ENCODE data around the gene BBS1.
A peak's percentile ranks its signal among the peaks of the same experiment; 100 is the strongest.

Gene BBS1

GRCh38 chr11:66477263-66478201 is 32.9 kb upstream of the BBS1 start:
- no peak for DNase-seq

DNA sequence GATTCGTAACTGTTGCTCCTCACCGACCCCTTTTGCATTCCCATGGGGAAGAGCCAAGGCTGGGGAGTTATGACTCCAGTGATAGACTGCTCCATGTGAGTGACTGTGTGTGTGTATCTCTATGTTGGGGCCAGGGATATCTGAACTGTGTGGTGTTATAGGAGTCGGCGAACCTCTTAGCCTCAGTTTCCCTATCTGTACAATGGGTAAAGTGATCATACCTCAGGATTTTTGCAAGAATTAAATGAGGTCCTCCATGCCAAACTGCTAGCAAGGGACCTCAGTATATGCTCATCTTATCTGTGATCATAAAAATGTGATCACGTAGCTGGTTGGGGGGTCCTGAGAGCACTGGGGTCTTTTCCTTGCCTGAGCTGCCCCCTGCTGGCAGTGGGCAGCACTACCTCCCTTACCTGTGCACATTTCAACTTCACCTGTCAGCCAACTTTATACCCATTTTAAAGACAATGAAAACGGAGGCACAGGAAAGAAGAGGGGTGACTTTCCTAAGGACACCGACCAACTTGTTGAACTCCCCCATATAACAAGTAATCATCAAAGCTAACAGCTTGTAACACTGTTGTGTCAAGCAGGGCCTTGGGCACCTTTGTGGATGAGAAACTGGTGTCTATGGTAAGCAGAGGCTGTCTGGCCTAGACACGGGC is 31.6 kb upstream of the BBS1 start:
- DNase-seq = peak; percentile 25 to 49

GRCh38 chr11:66479394-66480116 is 30.9 kb upstream of the BBS1 start:
- no peak for DNase-seq

DNA sequence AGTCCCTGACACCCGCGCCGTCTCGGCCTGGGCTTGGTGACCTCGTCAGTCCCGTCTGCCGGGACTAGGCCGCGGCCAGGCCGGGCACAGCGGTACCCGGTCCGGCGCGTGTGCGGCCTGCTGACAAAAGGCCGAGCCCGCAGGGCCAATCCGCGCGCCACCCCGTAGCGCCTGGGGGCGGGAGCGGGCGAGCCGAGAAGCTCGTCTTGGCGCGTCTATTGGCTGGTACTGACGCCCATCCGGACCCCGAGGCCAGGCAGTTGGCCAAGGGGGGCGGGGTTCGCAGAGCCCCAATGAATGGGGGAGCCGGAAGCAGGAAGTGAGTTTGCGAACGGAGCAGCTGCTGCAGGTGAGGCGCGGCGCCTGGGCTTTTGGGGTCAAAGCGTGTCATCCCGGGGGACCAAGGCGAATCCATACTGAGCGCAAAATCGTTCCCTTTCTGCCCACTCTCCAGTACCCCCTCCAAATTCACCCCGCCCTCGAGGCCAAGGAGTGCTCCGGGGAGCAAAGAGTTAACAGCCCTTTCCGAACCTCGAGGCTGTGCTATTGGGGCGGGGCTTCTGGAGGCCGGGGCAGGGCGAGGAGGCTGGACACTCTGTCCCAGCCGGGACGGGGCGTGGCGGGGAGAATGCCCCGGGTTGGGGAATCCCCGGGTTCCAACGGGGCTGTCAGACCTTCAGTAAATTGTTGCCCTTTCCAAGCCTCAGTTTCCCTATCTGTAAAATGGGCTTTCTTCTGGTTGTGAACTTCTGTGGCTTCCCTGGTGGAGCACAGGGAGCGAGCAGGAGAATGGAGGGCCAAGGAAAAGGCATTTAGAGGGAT is 30.1 kb upstream of the BBS1 start, which contains the start of gene DPP3:
Gene DPP3, plus strand, starts transcription at position 318 of the 822 bp plus-strand sequence. CDS start 1,767 bp downstream, outside the sequence.
- DNase-seq = peak; percentile 95

- no peak for DNase-seq
Measured at GRCh38 chr11:66484806-66485380, 25.5 kb upstream of the BBS1 start.

DNA sequence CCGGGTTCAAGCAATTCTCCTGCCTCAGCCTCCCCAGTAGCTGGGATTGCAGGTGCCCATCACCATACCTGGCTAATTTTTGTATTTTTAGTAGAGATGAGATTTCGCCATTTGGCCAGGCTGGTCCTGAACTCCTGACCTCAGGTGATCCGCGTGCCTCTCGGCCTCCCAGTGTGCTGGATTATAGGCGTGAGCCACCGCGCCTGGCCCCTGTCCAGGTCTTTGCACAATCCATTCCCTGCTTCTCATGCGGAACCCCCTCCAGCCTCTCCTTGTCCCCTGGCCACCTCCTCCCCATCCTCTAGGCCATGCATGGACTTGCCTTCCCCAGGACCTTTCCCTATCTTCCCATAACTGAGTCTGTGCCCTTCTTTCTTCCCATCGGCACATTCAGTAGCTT is 21.5 kb upstream of the BBS1 start:
- DNase-seq = no peak

- DNase-seq = no peak
Measured at GRCh38 chr11:66489636-66490035, 20.8 kb upstream of the BBS1 start.

GRCh38 chr11:66491315-66491935 is 19.0 kb upstream of the BBS1 start:
- no peak for DNase-seq

GRCh38 chr11:66492161-66492865 is 18.1 kb upstream of the BBS1 start:
- DNase-seq = no peak

- no peak for DNase-seq
Measured at GRCh38 chr11:66493130-66493529, 17.3 kb upstream of the BBS1 start.

DNA sequence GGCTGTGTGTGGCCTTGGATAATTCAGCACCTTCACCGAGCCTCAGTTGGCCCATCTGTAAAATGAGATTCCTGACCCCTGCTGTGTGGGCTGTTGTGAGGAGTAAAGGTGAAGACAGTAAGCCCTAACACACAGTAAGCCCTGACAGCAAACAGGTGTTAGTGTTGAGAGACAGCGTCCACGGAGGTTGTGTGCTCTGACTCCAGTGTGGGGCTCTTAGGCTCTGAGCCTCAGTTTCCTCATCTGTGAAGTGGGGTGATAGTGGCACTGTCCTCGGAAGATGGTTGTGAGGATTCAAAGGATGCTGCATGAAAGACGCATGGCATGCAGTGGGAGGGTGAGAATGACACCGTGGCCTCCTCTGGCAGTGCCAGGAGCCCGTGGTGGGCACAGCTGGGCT is 16.0 kb upstream of the BBS1 start:
- DNase-seq = no peak

DNA sequence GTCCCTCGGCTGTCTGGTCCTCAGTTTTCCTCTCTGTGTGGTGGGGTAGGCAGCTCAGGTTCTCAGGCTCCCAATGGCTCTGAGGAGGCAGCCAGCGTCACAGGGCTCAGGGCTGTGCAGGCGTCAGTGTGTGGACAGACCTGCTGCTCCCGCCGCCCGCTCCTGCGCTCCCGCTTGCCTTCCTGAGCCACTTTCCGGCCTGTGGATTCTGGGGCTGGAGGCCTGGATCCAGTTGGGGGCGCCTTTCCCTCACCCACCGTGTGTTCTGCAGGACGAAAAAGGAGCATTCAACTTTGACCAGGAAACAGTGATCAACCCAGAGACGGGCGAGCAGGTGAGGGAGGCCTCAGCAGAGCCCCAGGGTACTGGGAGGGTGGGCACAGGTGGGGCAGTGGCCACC is 15.5 kb upstream of the BBS1 start:
- no peak for DNase-seq

DNA sequence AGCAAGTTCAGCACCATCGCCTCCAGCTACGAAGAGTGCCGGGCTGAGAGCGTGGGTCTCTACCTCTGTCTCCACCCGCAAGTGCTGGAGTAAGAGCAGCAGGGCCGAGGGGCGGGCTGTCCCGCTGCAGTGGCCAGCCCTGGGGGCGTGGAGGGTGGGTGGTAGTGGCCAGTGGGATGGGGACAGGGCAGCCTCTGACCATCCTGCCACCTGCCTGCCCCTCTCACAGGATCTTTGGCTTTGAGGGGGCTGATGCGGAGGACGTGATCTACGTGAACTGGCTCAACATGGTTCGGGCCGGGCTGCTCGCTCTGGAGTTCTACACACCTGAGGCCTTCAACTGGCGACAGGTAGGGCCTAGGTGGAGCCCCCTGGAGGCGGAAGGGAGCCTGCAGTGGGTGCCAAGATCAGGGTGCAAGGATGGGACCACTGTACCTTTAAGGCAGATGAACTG is 15.0 kb upstream of the BBS1 start:
- no peak for DNase-seq

- no peak for DNase-seq
Measured at GRCh38 chr11:66497206-66497605, 13.2 kb upstream of the BBS1 start.

DNA sequence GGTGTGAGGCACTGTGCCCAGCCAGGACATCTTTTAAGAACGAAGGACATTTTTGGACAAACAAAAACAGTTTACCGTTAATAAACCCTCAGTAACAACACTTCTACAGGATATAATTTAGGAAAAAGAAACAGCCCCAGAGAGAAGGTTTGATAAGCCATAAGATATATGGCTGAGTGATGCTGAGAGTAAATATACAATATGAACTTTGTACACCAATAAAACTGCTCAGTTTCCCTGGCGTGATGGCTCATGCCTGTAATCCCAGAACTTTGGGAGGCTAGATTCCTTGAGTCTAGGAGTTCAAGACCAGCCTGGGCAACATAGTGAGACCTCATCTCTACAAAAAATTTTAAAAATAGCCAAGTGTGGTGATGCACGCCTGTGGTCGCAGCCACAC is 11.9 kb upstream of the BBS1 start:
- no peak for DNase-seq

GRCh38 chr11:66505276-66505816 is 5.1 kb upstream of the BBS1 start:
- no peak for DNase-seq

GRCh38 chr11:66509131-66509561 is 1.3 kb upstream of the BBS1 start:
- DNase-seq = peak in 1 of 2 donors; percentile 18

GRCh38 chr11:66510990-66511339 is 530 bp downstream of the BBS1 start:
- DNase-seq = no peak

DNA sequence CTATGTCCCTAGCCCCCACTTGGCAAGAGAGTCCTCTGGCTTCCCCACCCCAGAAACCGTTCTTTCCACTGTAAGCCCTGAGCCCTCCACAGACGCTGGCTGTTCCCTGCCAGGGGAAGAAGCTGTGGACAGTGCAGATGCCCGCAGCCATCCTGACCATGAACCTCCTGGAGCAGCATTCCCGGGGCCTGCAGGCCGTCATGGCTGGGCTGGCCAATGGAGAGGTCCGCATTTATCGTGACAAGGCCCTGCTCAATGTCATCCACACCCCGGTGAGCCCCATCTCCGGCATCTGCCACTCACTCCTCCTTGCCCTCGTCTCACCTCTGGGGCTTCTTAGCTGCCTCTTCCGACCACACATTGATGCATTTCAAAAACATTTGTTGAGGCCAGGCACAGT is 13.2 kb downstream of the BBS1 start:
- DNase-seq = no peak

DNA sequence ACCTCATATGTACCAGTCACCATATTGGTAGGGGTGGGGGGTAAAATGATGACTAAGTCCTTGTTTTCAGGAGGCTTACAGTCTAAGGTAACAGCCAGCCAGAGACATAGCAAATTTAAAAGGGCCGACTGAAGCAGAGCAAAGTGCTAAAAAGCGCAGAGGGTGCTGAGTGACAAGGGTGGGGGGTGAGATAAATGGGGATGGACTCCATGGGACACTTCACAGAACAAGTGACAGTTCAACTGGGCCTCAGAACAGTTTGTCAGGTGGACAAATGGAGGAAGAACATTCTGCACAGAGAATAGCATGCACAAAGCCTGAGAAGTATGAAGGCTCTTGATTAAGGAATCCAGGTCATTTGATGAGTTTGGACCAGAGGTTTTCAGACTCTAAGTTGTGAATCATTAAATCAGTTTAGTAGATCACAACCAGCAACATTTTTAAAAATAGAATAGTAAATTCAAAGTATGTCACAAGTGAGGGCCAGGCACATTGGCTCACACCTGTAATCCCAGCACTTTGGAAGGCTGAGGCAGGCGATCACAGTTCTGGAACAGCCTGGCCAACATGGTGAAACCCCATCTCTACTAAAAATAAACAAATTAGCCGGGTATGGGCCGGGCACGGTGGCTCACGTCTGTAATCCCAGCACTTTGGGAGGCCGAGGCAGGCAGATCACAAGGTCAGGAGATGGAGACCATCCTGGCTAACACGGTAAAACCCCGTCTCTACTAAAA is 14.0 kb downstream of the BBS1 start:
- no peak for DNase-seq

Data from CD4-positive, alpha-beta T cell treated with Interleukin-1 beta for 1 hour (primary cell).